HL-60/S4 treated with phorbol 12-myristate 13-acetate at 8.2 ng/mL for 4 days and 3 days (cell line): ENCODE results near the gene TRAFD1.

ENCODE experiments used
- in situ Hi-C: fragments of 300-500 bp; cut with MboI; formaldehyde crosslinking; loops from 2 replicates; pipeline ENCODE4 v1.15.0; 2022; ENCODE audit warnings: low sequenced_read_pairs

Gene TRAFD1

DNA sequence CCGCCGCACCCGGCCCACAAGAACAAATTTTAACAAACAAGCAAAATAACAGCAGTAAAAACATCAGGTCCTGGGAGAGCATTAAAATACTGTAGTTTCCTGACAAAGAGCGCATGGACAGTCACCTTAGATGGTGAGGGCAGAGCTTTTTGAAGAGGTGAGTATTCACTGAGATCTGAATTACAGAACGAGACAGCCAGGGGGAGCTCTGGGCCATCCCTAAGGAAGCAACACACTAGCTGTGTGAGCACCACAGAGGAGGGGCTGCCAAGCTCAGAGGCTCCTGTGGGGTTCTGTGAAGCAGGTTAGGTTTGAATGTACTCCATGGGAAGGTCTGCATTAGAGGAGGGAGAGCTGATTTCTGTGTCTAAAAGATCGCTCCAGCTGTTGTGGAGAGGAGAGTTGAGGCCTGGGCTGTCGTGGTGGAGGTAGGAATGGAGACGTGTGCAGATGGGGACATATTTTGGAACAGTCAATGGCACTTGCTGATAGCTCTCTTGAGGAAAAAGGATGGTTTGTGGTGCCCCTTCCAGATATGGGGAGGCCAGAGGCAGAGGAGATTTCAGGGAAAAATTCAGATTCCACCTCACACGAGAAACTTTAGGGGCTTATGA, 72.9 kb downstream of the TRAFD1 start:
- in situ Hi-C loops: no loop called here

DNA sequence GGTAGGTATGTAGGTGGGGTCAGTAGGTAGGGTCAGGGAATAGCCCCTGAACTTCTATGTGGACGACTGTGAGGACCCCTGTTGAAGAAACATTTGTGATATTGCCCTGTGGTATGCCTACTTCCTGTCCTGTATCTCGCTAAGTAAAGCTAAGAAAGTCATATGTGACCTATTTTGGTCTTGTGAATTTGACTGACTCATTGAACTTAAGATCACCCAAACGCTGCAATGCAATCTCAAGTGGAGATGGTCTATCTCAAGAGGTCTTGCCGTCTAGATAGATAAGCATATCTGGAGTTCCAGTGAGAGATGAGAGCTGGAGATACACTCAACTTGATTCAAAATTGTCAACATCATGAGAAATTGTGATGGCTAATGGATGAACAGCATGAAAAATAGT, 73.8 kb downstream of the TRAFD1 start:
- in situ Hi-C loops: no loop called here
